Omental fat pad (tissue), 4 donors: ENCODE measurements around the gene PRKCZ. TPM values are rescaled to one million over a fixed set of nuclear protein-coding genes. Genes with fewer than 3 reads are reported as not detected.

Experiments
- ATAC-seq: fragments of 150-250 bp; one replicate; pipeline ENCODE4 v1.9.1; 2016; ENCODE audit warnings: mild to moderate bottlenecking, moderate library complexity; ENCODE audit not compliant: low FRiP score
- DNase-seq: peaks from one replicate; pipeline ENCODE4 v3.0.0-alpha.2; 2019; ENCODE audit warnings: low spot score
- total RNA-seq, 4 donors: library from RNA; depleted of rRNA; stranded (reverse); fragments of >200 nt; gene quantifications; one replicate each; pipeline ENCODE4 v1.1.0, GENCODE V29; 2016
- TF ChIP-seq, protein P1 (sequence below), 3 donors: fragments of 450-650 bp; IDR thresholded peaks; one replicate each; pipeline ENCODE4 v1.5.1; 2016 to 2017; ENCODE audit warnings: antibody characterized with exemption in 3 of 3, mild to moderate bottlenecking in 3 of 3, moderate library complexity in 2 of 3

PRKCZ gene
- total RNA-seq, 4 donors from 2014 or later = 2.5 to 8.1 (median 2.6) TPM

DNA sequence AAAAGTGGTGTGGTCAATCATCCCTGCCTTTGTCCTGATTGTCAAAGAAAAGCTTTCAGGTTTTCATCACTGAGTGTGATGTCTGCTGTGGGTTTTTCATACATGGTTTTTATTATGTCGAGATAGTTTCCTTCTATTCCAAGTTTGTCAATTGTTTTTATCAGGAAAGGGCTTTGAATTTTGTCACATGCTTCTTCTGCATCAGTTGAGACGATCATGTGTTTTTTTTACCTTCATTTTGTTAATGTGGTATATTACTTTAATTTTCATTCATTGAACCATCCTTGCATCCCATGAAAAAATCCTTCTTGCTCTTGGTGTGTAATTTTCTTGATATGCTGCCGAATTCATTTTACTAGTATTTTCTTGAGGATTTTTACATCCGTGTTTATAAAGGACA lies 15.5 kb downstream of the PRKCZ start:
- TF ChIP-seq, protein P1, sequence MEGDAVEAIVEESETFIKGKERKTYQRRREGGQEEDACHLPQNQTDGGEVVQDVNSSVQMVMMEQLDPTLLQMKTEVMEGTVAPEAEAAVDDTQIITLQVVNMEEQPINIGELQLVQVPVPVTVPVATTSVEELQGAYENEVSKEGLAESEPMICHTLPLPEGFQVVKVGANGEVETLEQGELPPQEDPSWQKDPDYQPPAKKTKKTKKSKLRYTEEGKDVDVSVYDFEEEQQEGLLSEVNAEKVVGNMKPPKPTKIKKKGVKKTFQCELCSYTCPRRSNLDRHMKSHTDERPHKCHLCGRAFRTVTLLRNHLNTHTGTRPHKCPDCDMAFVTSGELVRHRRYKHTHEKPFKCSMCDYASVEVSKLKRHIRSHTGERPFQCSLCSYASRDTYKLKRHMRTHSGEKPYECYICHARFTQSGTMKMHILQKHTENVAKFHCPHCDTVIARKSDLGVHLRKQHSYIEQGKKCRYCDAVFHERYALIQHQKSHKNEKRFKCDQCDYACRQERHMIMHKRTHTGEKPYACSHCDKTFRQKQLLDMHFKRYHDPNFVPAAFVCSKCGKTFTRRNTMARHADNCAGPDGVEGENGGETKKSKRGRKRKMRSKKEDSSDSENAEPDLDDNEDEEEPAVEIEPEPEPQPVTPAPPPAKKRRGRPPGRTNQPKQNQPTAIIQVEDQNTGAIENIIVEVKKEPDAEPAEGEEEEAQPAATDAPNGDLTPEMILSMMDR (IDR thresholded peaks at IDR 0.05) = no peak
- DNase-seq (no peak), ATAC-seq (no peak)

DNA sequence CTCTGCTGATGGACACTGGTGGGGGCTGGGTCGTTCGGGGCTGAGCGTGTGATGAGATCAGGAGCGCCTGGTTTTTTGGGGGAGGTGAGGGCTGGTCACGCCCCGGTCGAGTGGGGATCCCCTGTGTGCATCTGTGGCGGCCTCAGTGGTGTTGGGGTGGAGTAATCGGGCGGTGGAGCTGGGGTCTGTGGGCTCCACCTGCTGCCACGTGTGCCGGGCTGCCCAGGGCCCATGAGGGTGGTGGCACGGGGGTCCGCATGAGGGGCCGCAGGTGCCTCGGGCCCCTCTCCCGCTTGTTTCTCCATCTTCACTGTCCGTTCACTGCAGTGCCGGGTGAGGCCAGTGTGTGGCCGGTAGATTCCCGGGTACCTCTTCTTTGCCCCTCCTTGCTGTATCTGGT lies 17.2 kb downstream of the PRKCZ start:
- DNase-seq = no peak
- TF ChIP-seq, protein P1 (IDR thresholded peaks at IDR 0.05) = no peak
- ATAC-seq = no peak

DNA sequence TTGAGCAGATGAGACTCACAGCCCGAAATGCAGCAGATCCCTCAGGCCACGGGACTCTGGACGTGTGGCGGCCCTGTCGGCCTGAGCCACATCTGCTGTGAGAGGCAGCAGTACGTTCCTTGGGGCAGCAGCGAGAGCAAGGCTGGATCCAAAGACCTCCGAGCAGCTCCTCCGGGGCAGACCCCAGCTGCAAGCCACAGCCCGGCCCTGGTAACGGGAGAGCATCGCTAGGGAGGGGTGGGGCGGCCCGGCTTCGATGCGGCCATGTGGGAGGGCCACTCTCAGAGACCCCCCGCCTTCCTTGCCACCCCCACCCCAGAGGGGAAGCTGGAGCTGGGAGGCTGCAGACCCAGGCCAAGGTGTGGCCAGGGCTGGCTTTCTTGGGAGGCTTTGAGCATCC lies 17.8 kb downstream of the PRKCZ start:
- TF ChIP-seq, protein P1 (IDR thresholded peaks at IDR 0.05) = no peak
- ATAC-seq (no peak), DNase-seq (no peak)

DNA sequence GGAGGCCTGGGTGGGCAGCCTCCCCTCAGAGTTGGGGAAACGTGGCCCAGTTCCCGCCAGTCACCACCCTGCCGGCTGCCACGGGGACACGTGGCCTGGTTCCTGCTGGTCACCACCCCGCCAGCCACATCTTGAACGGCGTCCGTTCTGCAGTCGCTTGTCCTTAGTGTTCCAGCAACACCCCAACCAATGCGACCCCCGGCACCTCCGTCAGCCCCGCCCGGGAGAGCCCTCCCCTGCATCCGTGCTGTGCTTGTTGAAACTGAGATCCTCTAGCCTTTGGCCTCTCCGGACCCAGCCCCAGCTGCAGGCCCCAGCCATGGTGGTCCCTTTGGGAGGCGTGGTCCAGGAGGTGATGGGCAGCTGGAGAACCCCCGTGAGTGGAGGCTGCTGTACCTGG lies 18.7 kb downstream of the PRKCZ start:
- TF ChIP-seq, protein P1 (IDR thresholded peaks at IDR 0.05) = no peak
- no peak for ATAC-seq
- no peak for DNase-seq

DNA sequence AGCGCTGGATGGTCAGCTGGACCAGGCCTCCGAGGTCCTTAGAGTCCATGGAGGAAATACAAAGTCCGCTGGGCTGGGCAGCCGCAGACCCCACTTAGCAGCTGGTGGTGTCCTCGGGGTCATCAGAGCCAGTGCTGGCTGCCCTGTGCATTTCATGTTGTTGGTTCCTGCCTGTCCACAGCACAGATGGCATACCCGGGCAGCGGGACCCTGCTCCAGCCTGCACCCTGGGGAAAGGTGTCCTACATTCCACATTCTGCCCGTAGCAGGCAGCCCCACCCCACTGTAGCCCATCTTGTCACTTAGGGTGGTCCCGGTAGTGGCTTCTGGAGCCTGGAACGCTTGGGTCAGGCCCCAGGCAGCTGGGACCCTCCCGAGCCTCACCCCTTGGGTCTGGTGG lies 19.8 kb downstream of the PRKCZ start:
- no peak for ATAC-seq
- no peak for DNase-seq
- TF ChIP-seq, protein P1 (IDR thresholded peaks at IDR 0.05) = no peak

DNA sequence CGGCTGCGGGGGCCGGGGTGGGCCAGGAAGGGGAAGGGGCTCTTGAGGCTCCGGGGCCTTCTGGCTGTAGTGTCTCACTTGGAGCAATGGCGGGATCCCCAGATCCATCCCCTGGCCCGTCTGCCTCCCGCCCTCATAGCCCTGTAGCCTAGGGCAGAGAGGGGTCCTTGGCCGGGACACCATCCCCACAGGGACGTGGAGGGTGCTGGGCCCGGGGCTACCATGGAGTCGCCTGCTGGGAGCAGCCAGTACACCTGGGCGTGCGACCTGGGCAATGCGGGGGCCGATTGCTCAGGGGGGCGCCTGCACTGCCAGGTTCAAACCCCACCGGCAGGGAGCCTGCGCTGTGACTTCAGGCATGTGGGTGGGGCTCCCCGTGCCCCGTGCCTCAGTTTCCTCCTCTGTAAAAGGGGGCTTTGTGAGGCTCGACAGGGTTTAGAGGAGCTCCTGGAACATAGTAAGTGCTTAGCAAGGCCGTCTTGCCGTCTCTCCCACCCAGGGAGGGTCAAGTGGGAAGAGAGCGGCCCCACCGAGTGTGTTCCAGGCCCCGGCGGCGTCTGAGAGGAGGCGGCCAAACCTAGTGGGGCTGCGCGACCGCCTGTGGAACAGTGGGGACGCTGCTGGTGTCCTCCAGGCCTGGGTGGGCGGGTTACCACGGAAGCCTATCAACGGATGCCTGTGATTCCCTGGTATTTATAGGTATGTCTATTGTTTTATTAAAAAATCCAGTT lies 20.8 kb downstream of the PRKCZ start:
- ATAC-seq (no peak), DNase-seq (no peak)
- TF ChIP-seq, protein P1 (IDR thresholded peaks at IDR 0.05) = no peak

DNA sequence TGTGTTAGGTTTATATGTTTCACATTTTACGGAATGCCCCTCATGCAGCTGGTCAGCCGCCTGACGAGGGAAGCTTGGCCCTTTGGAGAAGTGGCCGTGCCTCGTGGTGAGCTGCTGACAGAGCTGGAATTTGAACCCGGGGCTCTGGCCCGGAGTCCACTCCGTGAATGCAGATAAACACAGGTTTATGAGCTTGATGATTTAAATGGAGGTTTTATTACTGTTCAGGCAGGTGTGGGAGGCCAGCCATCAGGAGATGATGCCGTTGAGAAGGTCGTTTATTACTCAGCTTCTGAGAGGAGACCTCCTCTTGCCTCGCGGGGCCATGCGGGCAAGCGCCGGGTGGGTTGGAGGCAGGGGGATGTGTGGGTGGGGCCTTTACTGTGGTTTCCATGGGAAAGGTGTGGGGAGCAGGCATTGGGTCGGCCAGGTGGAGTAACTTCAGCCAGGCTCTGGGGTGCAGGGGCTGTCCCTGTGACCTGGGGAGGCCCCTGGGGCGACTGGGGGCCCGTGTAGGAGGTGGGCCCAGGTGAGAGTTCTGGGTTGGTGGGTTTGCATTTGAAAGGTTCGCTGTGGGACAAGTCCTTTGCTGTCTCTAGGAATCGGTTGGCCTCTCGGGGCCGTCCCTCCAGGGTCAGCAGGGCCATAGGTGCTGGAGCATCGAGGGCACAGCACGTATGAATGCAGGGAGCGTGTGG lies 22.0 kb downstream of the PRKCZ start:
- TF ChIP-seq, protein P1 (IDR thresholded peaks at IDR 0.05) = no peak
- ATAC-seq (no peak), DNase-seq (no peak)
